OCI-LY7 (cell line): ENCODE results near the gene ABL1.

Source experiments
- EZH2phosphoT487 ChIP-seq: fragments of 200-600 bp; sonication (generic); IDR thresholded peaks from 2 replicates; pipeline ENCODE4 v1.6.1; 2018; ENCODE audit warnings: low read depth, borderline replicate concordance, mild to moderate bottlenecking, mixed run types, antibody characterized with exemption, low read length, moderate library complexity, mixed read lengths
- TF ChIP-seq, protein P1 (sequence below): fragments of 200-600 bp; sonication (generic); conservative IDR thresholded peaks from 2 replicates; pipeline ENCODE4 v1.5.1; 2014; ENCODE audit warnings: mild to moderate bottlenecking, antibody characterized with exemption, low read length, moderate library complexity, mixed read lengths

GRCh38 chr9:130824643-130825350 lies 10.3 kb upstream of the ABL1 start:
- no peak for TF ChIP-seq EZH2phosphoT487
- TF ChIP-seq, protein P1, sequence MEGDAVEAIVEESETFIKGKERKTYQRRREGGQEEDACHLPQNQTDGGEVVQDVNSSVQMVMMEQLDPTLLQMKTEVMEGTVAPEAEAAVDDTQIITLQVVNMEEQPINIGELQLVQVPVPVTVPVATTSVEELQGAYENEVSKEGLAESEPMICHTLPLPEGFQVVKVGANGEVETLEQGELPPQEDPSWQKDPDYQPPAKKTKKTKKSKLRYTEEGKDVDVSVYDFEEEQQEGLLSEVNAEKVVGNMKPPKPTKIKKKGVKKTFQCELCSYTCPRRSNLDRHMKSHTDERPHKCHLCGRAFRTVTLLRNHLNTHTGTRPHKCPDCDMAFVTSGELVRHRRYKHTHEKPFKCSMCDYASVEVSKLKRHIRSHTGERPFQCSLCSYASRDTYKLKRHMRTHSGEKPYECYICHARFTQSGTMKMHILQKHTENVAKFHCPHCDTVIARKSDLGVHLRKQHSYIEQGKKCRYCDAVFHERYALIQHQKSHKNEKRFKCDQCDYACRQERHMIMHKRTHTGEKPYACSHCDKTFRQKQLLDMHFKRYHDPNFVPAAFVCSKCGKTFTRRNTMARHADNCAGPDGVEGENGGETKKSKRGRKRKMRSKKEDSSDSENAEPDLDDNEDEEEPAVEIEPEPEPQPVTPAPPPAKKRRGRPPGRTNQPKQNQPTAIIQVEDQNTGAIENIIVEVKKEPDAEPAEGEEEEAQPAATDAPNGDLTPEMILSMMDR = no peak
